ENCODE measurements around the gene TEKTIP1. TPM values are rescaled to one million over a fixed set of nuclear protein-coding genes. Genes with fewer than 3 reads are reported as not detected.

The TEKTIP1 gene
- total and polyA plus RNA-seq, 2 of the 4 experiments (the other 2 are of a cell fraction) = not detected

- H3K9ac ChIP-seq (ENCODE audit: low read depth, low read length) = no peak overlapping the region
- no peak overlapping the region for H4K8ac ChIP-seq (ENCODE audit: low read depth in 2 of 2, low read length in 2 of 2)
- H2BK15ac ChIP-seq (ENCODE audit: low read depth, low read length) = no peak overlapping the region
- WGBS, 2 experiments (ENCODE audit: extremely low coverage in 2 of 2, insufficient read length in 1 of 2) = 78% methylated on average over 4 of the region's 10 CpGs; no CpG with 5 or more reads in 1 of the 2 experiments
- H3K27me3 ChIP-seq (ENCODE audit: control insufficient read depth, insufficient read depth, low read length) = no peaks in the 10 kb centered on the region
- dilution Hi-C loops (cut with HindIII; ENCODE audit: low sequenced_read_pairs, unreplicated experiment) = no loop called here
- H3K4me1 ChIP-seq (ENCODE audit: control insufficient read depth, insufficient read depth, low read length) = peaks cover 13% of the 10 kb centered on the region
- no peak overlapping the region for H3K23ac ChIP-seq (ENCODE audit: low read depth, low read length)
- no peak overlapping the region for H3K4ac ChIP-seq (ENCODE audit: low read depth, low read length)
- peaks cover 99% of the 10 kb centered on the region for H4K20me1 ChIP-seq (ENCODE audit: insufficient read depth, low read length)
- H3K9me3 ChIP-seq (ENCODE audit: control insufficient read depth, insufficient read depth, low read length) = no peaks in the 10 kb centered on the region
- DNase-seq = no peak
- in situ Hi-C loops (cut with MboI; ENCODE audit: low sequenced_read_pairs) = no loop called here
- peaks cover 13 to 94% of the 10 kb centered on the region in 2 experiments for H3K79me1 ChIP-seq (ENCODE audit: low read depth in 1 of 2, low read length in 2 of 2)
- no peak overlapping the region for H3K27ac ChIP-seq (ENCODE audit: insufficient read depth, low read length)
- no peak overlapping the region for H2AFZ ChIP-seq (replicated peaks; ENCODE audit: low read length, poor library complexity)
- no peak overlapping the region for H2BK5ac ChIP-seq (ENCODE audit: low read depth, low read length, poor library complexity, severe bottlenecking)
- no peak overlapping the region for H3K4me2 ChIP-seq (ENCODE audit: low read depth, low read length)
- no peak overlapping the region for H2BK20ac ChIP-seq (ENCODE audit: low read depth, low read length)
- ATAC-seq (ENCODE audit: low read depth) = no peak
- ChIA-PET CTCF (no interaction called here), POLR2A (ENCODE audit: unreplicated experiment) (no interaction called here)
- H2BK120ac ChIP-seq (ENCODE audit: low read depth, low read length) = no peak overlapping the region
- no peak overlapping the region for H2AK5ac ChIP-seq (ENCODE audit: low read depth, low read length)
- H3K36me3 ChIP-seq (ENCODE audit: control insufficient read depth, insufficient read depth, low read length) = peaks cover 14% of the 10 kb centered on the region; the same call in 1 of the 2 replicates
- H4K5ac ChIP-seq (ENCODE audit: low read depth, low read length) = no peak overlapping the region
- H3K14ac ChIP-seq (replicated peaks; ENCODE audit: low read depth, low read length) = no peak overlapping the region
- no peak overlapping the region for H2AK9ac ChIP-seq (replicated peaks; ENCODE audit: low read depth, low read length, poor library complexity)
- peaks cover 24% of the 10 kb centered on the region for H3K9me1 ChIP-seq (ENCODE audit: insufficient read depth, low read length)
- intact Hi-C loops (cut with micrococcal nuclease) = no loop called here
- no peak overlapping the region for H3K56ac ChIP-seq (ENCODE audit: extremely low read depth, insufficient read depth, low read length)
- H3K4me3 ChIP-seq (ENCODE audit: insufficient read depth, low read depth, low read length) = no peak overlapping the region
- no peak for TF ChIP-seq RFX5 (IDR thresholded peaks at IDR 0.05; ENCODE audit: low read depth, low read length)
- TF ChIP-seq, protein P1, sequence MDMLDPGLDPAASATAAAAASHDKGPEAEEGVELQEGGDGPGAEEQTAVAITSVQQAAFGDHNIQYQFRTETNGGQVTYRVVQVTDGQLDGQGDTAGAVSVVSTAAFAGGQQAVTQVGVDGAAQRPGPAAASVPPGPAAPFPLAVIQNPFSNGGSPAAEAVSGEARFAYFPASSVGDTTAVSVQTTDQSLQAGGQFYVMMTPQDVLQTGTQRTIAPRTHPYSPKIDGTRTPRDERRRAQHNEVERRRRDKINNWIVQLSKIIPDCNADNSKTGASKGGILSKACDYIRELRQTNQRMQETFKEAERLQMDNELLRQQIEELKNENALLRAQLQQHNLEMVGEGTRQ (IDR thresholded peaks at IDR 0.05; ENCODE audit: low read depth, low read length) = no peak
- TF ChIP-seq NFE2L2 (IDR thresholded peaks at IDR 0.05; ENCODE audit: low read depth, low read length) = no peak
- TF ChIP-seq BHLHE40 (IDR thresholded peaks at IDR 0.05; ENCODE audit: low read depth, low read length) = no peak
- TF ChIP-seq CTCF (conservative IDR thresholded peaks at IDR 0.05; ENCODE audit: low read depth, low read length) = no peak
- TF ChIP-seq FOS (IDR thresholded peaks at IDR 0.05; ENCODE audit: low read depth, low read length) = no peak
- TF ChIP-seq RCOR1 (IDR thresholded peaks at IDR 0.05; ENCODE audit: insufficient replicate concordance, low read length) = no peak
- TF ChIP-seq CHD1 (IDR thresholded peaks at IDR 0.05; ENCODE audit: low read depth, low read length) = no peak
- no peak for TF ChIP-seq CEBPB (IDR thresholded peaks at IDR 0.05; ENCODE audit: low read depth, low read length)
- TF ChIP-seq MXI1 (IDR thresholded peaks at IDR 0.05; ENCODE audit: borderline replicate concordance, low read depth, low read length) = no peak
- TF ChIP-seq POLR2A (IDR thresholded peaks at IDR 0.05; ENCODE audit: low read depth, low read length) = no peak
- no peak for TF ChIP-seq ELK1 (IDR thresholded peaks at IDR 0.05; ENCODE audit: borderline replicate concordance, low read depth, low read length)
- TF ChIP-seq SMC3 (IDR thresholded peaks at IDR 0.05; ENCODE audit: low read depth, low read length) = no peak
- no peak for TF ChIP-seq MAFK (IDR thresholded peaks at IDR 0.05; ENCODE audit: low read depth, low read length)
- no peak overlapping the region for H3K18ac ChIP-seq (ENCODE audit: low read depth, low read length)
- H4K91ac ChIP-seq (ENCODE audit: insufficient read depth, low read depth, low read length) = no peak overlapping the region
- BruUV-seq (replicated peaks) = no TSS peak
Measured at GRCh38 chr19:3518255-3518654, 20.7 kb upstream of the TEKTIP1 start.

All from IMR-90 (cell line).